Choroid plexus epithelial cell (primary cell): ENCODE data around the gene ALK.

Experiments
- DNase-seq: peaks from one replicate; pipeline ENCODE4 v3.0.0-alpha.2; 2010; ENCODE audit warnings: low read depth
- H3K4me3 ChIP-seq: 2 replicates; pipeline ENCODE4 v1.5.1; 2011; ENCODE audit warnings: low read depth, mild to moderate bottlenecking, control low read depth, low read length, moderate library complexity
- TF ChIP-seq, protein P1 (sequence below): conservative IDR thresholded peaks from 2 replicates; pipeline ENCODE4 v1.5.1; 2011; ENCODE audit warnings: low read depth, mild to moderate bottlenecking, control low read depth, inconsistent platforms, low read length, moderate library complexity

The ALK gene

DNA sequence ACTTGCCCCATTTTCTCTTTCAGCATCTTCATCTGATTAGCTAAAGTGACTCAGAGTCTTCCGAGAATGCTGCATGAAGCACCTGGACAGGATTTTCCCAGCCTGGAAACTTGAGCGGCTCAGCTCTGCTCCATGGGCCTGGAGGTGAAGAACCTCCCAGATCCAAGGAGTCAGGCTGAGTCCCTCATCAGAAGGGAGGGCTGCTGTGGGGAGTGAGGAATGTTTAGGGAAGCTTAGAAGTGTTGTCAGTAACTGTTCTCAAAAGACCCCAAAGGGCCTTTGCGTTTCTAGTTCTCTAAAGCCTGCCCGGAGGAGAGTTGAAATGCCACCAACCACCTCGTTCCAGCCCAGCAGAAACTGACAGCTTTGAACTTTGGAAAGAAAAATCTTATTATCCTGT, 649.1 kb downstream of the ALK start:
- no peak overlapping the region for H3K4me3 ChIP-seq
- TF ChIP-seq, protein P1, sequence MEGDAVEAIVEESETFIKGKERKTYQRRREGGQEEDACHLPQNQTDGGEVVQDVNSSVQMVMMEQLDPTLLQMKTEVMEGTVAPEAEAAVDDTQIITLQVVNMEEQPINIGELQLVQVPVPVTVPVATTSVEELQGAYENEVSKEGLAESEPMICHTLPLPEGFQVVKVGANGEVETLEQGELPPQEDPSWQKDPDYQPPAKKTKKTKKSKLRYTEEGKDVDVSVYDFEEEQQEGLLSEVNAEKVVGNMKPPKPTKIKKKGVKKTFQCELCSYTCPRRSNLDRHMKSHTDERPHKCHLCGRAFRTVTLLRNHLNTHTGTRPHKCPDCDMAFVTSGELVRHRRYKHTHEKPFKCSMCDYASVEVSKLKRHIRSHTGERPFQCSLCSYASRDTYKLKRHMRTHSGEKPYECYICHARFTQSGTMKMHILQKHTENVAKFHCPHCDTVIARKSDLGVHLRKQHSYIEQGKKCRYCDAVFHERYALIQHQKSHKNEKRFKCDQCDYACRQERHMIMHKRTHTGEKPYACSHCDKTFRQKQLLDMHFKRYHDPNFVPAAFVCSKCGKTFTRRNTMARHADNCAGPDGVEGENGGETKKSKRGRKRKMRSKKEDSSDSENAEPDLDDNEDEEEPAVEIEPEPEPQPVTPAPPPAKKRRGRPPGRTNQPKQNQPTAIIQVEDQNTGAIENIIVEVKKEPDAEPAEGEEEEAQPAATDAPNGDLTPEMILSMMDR = no peak
- no peak for DNase-seq

DNA sequence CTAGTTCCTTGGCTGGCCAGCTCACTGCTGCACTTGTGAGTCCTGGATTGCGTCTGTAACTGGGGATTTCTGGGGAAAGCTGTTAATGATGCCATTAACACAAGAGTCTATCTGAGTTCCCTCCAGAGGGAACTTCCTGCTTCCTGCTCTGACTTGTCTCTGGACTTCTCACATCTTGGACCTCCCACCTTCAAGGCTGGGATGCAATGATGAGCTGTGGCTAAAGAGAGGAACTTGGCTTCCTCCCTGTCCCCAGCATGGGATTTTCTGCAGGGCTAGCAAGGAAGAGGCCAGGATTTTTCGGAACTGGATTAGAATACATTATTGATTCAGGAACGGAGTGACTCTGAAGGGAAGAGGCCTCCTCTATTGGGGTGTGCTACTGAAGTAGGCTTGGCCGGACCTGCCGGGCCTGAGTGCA, 650.7 kb downstream of the ALK start:
- DNase-seq = no peak
- H3K4me3 ChIP-seq = no peak overlapping the region
- TF ChIP-seq, protein P1 = no peak

DNA sequence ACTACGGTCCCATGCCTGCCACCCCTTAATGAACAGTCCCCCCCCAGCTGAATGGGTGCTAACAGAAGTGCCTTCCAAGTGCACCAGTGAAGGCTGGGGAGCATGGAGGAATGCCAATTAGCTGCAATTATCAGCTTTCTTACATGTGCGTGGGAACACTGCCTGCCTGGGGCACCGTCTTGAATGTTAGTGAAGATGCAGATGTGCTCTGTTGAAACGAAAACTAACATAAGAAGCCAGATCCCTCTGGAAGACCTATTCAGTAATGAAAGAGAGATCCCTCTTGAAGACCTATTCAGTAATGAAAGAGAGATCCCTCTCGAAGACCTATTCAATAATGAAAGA, 651.6 kb downstream of the ALK start:
- no peak for DNase-seq
- TF ChIP-seq, protein P1 = no peak
- no peak overlapping the region for H3K4me3 ChIP-seq

DNA sequence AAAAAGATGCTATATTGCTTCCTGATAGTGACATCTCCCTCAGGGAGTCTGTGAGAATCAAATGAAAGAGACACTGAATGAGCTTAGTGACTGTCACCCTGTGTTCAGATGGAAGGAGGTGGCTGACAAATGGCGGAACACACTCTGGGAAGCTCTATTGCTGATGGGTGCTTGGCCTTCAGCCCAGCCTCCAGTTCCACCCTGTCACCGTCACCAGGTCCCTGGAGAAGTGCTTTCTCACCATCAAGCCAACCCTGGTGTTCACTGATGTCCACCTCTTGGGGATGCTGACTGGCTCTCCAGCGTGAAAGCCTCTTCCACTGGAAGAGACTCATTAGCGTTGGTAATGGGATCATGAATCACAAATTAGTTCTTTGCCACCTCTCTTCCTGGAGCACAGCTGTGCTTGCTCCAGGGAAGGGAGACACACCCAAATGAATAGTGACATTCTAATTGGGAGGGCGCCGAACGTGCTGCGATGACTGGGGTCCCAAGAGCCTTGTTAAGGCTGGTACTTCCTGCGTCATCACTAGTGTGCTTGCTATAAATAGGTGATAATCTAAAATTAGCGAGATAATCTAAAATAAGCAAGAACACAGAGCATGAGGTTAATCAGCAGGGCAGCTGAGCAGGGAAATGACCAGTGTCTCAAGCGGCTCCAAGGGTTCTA, 652.2 kb downstream of the ALK start:
- H3K4me3 ChIP-seq = no peak overlapping the region
- no peak for DNase-seq
- TF ChIP-seq, protein P1 = no peak

DNA sequence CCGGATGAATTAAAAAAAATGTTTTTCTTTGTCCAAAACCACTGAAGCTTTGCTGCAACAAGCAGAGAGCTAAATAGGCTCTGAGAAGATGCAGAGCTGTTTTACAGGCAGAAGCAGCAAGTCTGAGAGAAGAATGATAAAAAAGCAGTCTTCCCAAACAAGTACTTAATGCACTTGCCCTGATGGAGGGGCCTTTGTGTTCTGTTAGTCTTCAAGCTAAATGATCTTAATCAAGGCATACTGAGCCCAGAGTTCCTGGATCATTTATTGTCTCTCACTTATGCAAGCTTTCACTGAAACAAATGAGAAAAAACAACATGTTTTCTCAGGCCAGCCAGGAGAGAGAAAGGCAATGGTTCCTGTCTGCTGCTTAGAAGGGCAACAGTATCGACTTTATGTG, 653.7 kb downstream of the ALK start:
- TF ChIP-seq, protein P1 = no peak
- no peak overlapping the region for H3K4me3 ChIP-seq
- no peak for DNase-seq

DNA sequence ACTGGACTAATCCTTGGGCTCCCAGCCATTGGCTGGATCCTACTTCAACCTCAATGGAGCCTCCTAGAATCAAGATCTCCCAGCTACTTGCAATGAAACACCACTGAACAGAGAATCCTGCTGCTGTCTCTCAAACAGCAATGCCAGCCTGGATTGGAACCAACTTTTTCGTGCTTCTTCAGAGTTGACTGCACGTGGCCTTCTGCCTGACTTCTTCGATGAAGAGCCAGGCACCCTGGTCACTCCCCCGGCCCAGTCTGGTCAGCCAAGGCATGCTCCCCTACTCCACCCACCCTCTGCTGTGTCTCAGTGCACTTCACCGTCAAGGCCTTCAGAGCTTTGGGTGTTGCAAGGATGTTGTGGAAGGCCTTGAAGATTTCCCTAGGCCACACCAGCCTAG, 657.5 kb downstream of the ALK start:
- no peak for DNase-seq
- TF ChIP-seq, protein P1 = no peak
- no peak overlapping the region for H3K4me3 ChIP-seq

DNA sequence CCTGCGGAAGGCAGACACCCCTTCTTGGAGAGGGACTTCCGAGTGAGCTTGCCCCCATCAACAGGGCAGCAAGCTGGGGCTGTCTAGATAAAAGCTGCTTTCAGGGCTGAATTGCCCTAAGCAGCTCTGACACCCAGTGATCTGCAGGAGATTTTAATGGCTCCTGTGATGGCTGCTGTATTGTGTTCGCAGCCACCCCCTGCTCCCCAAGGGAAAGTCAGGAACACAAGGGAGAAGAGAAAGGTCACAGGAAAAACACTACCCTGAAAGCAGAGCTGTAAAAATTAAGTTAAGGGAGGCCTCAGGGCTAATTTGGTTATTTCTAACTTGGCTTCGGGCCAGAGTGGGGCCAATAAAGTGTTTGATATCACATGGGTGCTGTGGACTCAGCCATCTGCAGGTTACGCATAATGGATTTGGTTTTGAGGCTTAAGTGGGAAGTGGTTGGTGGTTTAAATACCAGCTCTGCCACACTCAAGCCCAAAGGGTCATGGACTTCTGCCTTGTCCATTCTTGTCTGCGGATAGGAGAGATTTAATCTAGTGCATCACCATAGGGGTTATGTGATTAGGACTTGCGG, 658.6 kb downstream of the ALK start:
- TF ChIP-seq, protein P1 = no peak
- no peak overlapping the region for H3K4me3 ChIP-seq
- no peak for DNase-seq
